WI38 (cell line): ENCODE data around the gene ACACB.

Experiments used
- H3K4me3 ChIP-seq: 2 replicates; pipeline ENCODE4 v1.5.1; 2011; ENCODE audit warnings: low read depth, mild to moderate bottlenecking, control low read depth, low read length
- CTCF ChIP-seq: IDR thresholded peaks from 2 replicates; pipeline ENCODE4 v1.5.1; 2012; ENCODE audit warnings: low read depth, mild to moderate bottlenecking, control low read depth, low read length

Gene ACACB

GRCh38 chr12:109188108-109188712 is 71.8 kb downstream of the ACACB start:
- TF ChIP-seq CTCF: no peak
- H3K4me3 ChIP-seq: no peak overlapping the region

- no peak for TF ChIP-seq CTCF
Observed at GRCh38 chr12:109189291-109189690, 72.9 kb downstream of the ACACB start.

GRCh38 chr12:109191621-109192250 is 75.3 kb downstream of the ACACB start:
- no peak for TF ChIP-seq CTCF
- H3K4me3 ChIP-seq: no peak overlapping the region

More at GRCh38 chr12:109189291-109189690, 72.9 kb downstream of the ACACB start:
- no peak overlapping the region for H3K4me3 ChIP-seq

GRCh38 chr12:109192358-109192757 is 76.0 kb downstream of the ACACB start:
- no peak overlapping the region for H3K4me3 ChIP-seq
- TF ChIP-seq CTCF: no peak

- H3K4me3 ChIP-seq: no peak overlapping the region
- TF ChIP-seq CTCF: no peak
Observed at GRCh38 chr12:109193896-109194295, 77.5 kb downstream of the ACACB start.

GRCh38 chr12:109196332-109196731 is 79.9 kb downstream of the ACACB start:
- TF ChIP-seq CTCF: no peak
- no peak overlapping the region for H3K4me3 ChIP-seq

GRCh38 chr12:109197327-109197726 is 80.9 kb downstream of the ACACB start:
- no peak overlapping the region for H3K4me3 ChIP-seq
- TF ChIP-seq CTCF: no peak
